ENCODE measurements around the gene RPS21. TPM values are rescaled to one million over a fixed set of nuclear protein-coding genes. Genes with fewer than 3 reads are reported as not detected.
A peak's percentile ranks its signal among the peaks of the same experiment; 100 is the strongest.

The RPS21 gene
- total and polyA plus RNA-seq, 2 of the 13 experiments (the other 11 are each of a cell fraction or from before 2014, with no cell fraction given): 2,647 to 11,063 TPM

DNA sequence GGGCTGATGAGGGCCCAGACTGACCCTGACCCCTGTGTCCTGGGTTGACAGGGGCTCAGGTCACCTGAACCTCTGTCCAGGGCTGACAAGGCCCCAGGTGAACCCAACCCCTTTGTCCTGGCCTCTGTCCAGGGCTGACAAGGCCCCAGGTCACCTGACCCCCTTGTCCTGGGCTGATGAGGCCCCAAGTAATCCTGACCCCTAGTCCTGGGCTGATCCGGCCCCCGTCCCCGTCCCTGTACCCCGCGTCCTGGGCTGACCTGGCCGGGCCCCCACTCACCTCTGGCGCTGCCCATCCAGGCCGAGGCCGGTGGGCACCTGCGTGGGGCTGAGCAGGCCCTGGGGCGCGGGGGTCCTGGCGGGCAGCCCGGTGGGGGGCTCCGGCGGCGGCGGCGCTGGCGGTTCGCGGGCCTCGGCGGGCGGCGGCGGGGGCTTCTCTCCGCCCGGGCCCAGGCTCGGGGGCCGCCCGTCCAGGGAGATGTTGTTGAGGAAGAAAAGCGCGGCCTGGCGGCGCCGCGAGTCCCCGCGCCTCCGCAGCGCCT is 19.8 kb downstream of the RPS21 start (continued):
- TF ChIP-seq PRDM4 (CRISPR knock-in tag; IDR thresholded peaks at IDR 0.05; ENCODE audit: borderline replicate concordance) (no peak), NFYC (CRISPR knock-in tag; IDR thresholded peaks at IDR 0.05) (no peak), SIX1 (CRISPR knock-in tag; IDR thresholded peaks at IDR 0.05; ENCODE audit: borderline replicate concordance) (no peak), ZNF660 (CRISPR knock-in tag; IDR thresholded peaks at IDR 0.05; ENCODE audit: borderline replicate concordance, low read depth) (no peak), SIX4 (CRISPR knock-in tag; IDR thresholded peaks at IDR 0.05) (no peak), KMT2A (CRISPR knock-in tag; IDR thresholded peaks at IDR 0.05) (no peak), SP140L (CRISPR knock-in tag; IDR thresholded peaks at IDR 0.05; ENCODE audit: borderline replicate concordance) (no peak), SIN3A (IDR thresholded peaks at IDR 0.05; ENCODE audit: borderline replicate concordance, low read depth, low read length) (no peak), ZNF839 (CRISPR knock-in tag; IDR thresholded peaks at IDR 0.05; ENCODE audit: borderline replicate concordance) (0 out of 2 replicates have a peak, but pooled peaks have one; percentile 25), ZBTB3 (CRISPR knock-in tag; IDR thresholded peaks at IDR 0.05; ENCODE audit: borderline replicate concordance, low read depth) (no peak), ELF1 (CRISPR knock-in tag; IDR thresholded peaks at IDR 0.05) (no peak), NAIF1 (CRISPR knock-in tag; IDR thresholded peaks at IDR 0.05; ENCODE audit: borderline replicate concordance) (no peak), ZNF225 (CRISPR knock-in tag; IDR thresholded peaks at IDR 0.05) (peak; percentile 45; the same call in 1 of the 2 replicates), ZNF12 (CRISPR knock-in tag; IDR thresholded peaks at IDR 0.05) (no peak), KDM5A (IDR thresholded peaks at IDR 0.05; ENCODE audit: borderline replicate concordance, low read length) (no peak), SOX5 (CRISPR knock-in tag; IDR thresholded peaks at IDR 0.05; ENCODE audit: borderline replicate concordance) (peak; percentile 75), NFATC3 (CRISPR knock-in tag; IDR thresholded peaks at IDR 0.05) (no peak), SKI (IDR thresholded peaks at IDR 0.05; ENCODE audit: partially characterized antibody) (peak; percentile 12), PTBP1 (IDR thresholded peaks at IDR 0.05; ENCODE audit: low read depth, low read length, poor library complexity, severe bottlenecking) (no peak), SMAD9 (CRISPR knock-in tag; IDR thresholded peaks at IDR 0.05) (0 out of 2 replicates have a peak, but pooled peaks have one; percentile 64), PAF1 (CRISPR knock-in tag; IDR thresholded peaks at IDR 0.05) (no peak), RNF2 (conservative IDR thresholded peaks at IDR 0.05; ENCODE audit: low read depth) (no peak), CREB3 (CRISPR knock-in tag; IDR thresholded peaks at IDR 0.05) (no peak), ZNF343 (CRISPR knock-in tag; IDR thresholded peaks at IDR 0.05) (no peak), NCOA2 (CRISPR knock-in tag; IDR thresholded peaks at IDR 0.05) (peak; percentile 57; the same call in 1 of the 2 replicates)
- TF ChIP-seq, protein P1, sequence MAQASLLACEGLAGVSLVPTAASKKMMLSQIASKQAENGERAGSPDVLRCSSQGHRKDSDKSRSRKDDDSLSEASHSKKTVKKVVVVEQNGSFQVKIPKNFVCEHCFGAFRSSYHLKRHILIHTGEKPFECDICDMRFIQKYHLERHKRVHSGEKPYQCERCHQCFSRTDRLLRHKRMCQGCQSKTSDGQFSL (CRISPR knock-in tag; IDR thresholded peaks at IDR 0.05): no peak; the same call in 1 of the 2 replicates
- TF ChIP-seq, protein P2, sequence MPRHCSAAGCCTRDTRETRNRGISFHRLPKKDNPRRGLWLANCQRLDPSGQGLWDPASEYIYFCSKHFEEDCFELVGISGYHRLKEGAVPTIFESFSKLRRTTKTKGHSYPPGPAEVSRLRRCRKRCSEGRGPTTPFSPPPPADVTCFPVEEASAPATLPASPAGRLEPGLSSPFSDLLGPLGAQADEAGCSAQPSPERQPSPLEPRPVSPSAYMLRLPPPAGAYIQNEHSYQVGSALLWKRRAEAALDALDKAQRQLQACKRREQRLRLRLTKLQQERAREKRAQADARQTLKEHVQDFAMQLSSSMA (CRISPR knock-in tag; IDR thresholded peaks at IDR 0.05): no peak
- TF ChIP-seq, protein P3, sequence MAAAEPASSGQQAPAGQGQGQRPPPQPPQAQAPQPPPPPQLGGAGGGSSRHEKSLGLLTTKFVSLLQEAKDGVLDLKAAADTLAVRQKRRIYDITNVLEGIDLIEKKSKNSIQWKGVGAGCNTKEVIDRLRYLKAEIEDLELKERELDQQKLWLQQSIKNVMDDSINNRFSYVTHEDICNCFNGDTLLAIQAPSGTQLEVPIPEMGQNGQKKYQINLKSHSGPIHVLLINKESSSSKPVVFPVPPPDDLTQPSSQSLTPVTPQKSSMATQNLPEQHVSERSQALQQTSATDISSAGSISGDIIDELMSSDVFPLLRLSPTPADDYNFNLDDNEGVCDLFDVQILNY (CRISPR knock-in tag; conservative IDR thresholded peaks at IDR 0.05): no peak

Measured in HepG2 (cell line).